ENCODE results near the gene GJB3. TPM values are rescaled to one million over a fixed set of nuclear protein-coding genes. Genes with fewer than 3 reads are reported as not detected.

Gene GJB3
- total and polyA plus RNA-seq, 10 of the 15 experiments (the other 5 are each of a cell fraction or from before 2014, with no cell fraction given), result not detected

DNA sequence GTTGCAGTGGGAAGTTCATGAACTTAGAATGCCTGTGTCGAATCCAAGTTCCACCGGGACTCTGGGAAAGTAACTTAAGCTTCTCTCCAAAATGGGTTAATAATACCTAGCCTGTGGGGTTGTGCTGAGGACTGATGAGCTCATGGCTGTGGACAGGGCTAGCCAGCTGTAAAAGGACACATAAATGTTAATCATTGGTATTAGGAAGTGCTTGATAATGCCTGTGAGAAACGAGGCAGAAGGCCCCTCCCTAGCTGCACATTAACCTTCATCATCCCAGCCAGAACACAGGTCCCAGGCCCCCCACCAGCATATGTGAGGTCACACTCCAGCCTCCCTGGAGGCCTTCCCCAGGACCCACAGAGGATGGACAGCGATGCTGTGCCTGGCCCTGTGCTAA, 22.3 kb upstream of the GJB3 start:
- H3K36me3 ChIP-seq (ENCODE audit: control insufficient read depth in 2 of 2, insufficient read depth in 2 of 2, low read length in 1 of 2), result no peaks in the 10 kb centered on the region
- 40% methylated on average over 4 of the region's 4 CpGs for WGBS (ENCODE audit: insufficient coverage, insufficient replicate concordance, low lambda C conversion rate, missing lambda C conversion rate)
- ChIA-PET SMC1A (ENCODE audit: uncharacterized antibody, unreplicated experiment) (no interaction called here), CTCF (no interaction called here), RAD21 (ENCODE audit: unreplicated experiment) (no interaction called here), POLR2A (no interaction called here)
- H4K20me1 ChIP-seq (ENCODE audit: control insufficient read depth, insufficient read depth), result no peaks in the 10 kb centered on the region
- TF ChIP-seq NRF1 (conservative IDR thresholded peaks at IDR 0.05; ENCODE audit: low read depth, low read length), result no peak
- no peak for TF ChIP-seq POLR2AphosphoS5 (IDR thresholded peaks at IDR 0.05; ENCODE audit: low read length)
- no peak for TF ChIP-seq NFXL1 (IDR thresholded peaks at IDR 0.05; ENCODE audit: borderline replicate concordance)
- no peak for TF ChIP-seq TAF1 (IDR thresholded peaks at IDR 0.05; ENCODE audit: borderline replicate concordance, low read depth, low read length)
- no peak for TF ChIP-seq ZBED1 (IDR thresholded peaks at IDR 0.05; ENCODE audit: borderline replicate concordance)
- TF ChIP-seq, protein P1, sequence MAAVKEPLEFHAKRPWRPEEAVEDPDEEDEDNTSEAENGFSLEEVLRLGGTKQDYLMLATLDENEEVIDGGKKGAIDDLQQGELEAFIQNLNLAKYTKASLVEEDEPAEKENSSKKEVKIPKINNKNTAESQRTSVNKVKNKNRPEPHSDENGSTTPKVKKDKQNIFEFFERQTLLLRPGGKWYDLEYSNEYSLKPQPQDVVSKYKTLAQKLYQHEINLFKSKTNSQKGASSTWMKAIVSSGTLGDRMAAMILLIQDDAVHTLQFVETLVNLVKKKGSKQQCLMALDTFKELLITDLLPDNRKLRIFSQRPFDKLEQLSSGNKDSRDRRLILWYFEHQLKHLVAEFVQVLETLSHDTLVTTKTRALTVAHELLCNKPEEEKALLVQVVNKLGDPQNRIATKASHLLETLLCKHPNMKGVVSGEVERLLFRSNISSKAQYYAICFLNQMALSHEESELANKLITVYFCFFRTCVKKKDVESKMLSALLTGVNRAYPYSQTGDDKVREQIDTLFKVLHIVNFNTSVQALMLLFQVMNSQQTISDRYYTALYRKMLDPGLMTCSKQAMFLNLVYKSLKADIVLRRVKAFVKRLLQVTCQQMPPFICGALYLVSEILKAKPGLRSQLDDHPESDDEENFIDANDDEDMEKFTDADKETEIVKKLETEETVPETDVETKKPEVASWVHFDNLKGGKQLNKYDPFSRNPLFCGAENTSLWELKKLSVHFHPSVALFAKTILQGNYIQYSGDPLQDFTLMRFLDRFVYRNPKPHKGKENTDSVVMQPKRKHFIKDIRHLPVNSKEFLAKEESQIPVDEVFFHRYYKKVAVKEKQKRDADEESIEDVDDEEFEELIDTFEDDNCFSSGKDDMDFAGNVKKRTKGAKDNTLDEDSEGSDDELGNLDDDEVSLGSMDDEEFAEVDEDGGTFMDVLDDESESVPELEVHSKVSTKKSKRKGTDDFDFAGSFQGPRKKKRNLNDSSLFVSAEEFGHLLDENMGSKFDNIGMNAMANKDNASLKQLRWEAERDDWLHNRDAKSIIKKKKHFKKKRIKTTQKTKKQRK (IDR thresholded peaks at IDR 0.05; ENCODE audit: low read depth, low read length), result no peak
- TF ChIP-seq STAT1 (conservative IDR thresholded peaks at IDR 0.05), result no peak
- TF ChIP-seq, protein P2, sequence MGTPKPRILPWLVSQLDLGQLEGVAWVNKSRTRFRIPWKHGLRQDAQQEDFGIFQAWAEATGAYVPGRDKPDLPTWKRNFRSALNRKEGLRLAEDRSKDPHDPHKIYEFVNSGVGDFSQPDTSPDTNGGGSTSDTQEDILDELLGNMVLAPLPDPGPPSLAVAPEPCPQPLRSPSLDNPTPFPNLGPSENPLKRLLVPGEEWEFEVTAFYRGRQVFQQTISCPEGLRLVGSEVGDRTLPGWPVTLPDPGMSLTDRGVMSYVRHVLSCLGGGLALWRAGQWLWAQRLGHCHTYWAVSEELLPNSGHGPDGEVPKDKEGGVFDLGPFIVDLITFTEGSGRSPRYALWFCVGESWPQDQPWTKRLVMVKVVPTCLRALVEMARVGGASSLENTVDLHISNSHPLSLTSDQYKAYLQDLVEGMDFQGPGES (IDR thresholded peaks at IDR 0.05), result no peak
- TF ChIP-seq CBX5 (IDR thresholded peaks at IDR 0.05; ENCODE audit: low read depth), result no peak
- TF ChIP-seq RUNX3 (IDR thresholded peaks at IDR 0.05; ENCODE audit: low read length), result no peak
- TF ChIP-seq ZSCAN29 (IDR thresholded peaks at IDR 0.05), result no peak
- TF ChIP-seq SMAD1 (IDR thresholded peaks at IDR 0.05; ENCODE audit: low read depth, partially characterized antibody), result no peak
- H2AFZ ChIP-seq (ENCODE audit: control insufficient read depth, low read depth, low read length), result no peak overlapping the region
- ATAC-seq (no peak), DNase-seq (ENCODE audit: low read depth, low spot score) (no peak), FAIRE-seq (no peak)
- no peaks in the 10 kb centered on the region for H3K9me3 ChIP-seq (replicated peaks; ENCODE audit: control insufficient read depth, insufficient read depth, low read length)
- no peaks in the 10 kb centered on the region for H3K4me1 ChIP-seq (ENCODE audit: control insufficient read depth, insufficient read depth, low read length)
- no peak overlapping the region for H3K9ac ChIP-seq (ENCODE audit: control insufficient read depth, insufficient read depth, low read length)
- no peak overlapping the region for H3K4me2 ChIP-seq (ENCODE audit: control insufficient read depth, insufficient read depth)
- H3K4me3 ChIP-seq, result no peak overlapping the region
- BruUV-seq (replicated peaks), result no TSS peak
- intact Hi-C loops (cut with micrococcal nuclease; ENCODE audit: unreplicated experiment) (no loop called here), in situ Hi-C loops (cut with MboI) (no loop called here)
- no peak overlapping the region for H3K27ac ChIP-seq (ENCODE audit: control insufficient read depth, insufficient read depth)
- no peaks in the 10 kb centered on the region; a peak in 2 of 4 replicates for H3K27me3 ChIP-seq (replicated peaks in 1 of 2; ENCODE audit: control insufficient read depth in 2 of 2, insufficient read depth in 2 of 2, low read length in 1 of 2)
- no peaks in the 10 kb centered on the region for H3K79me2 ChIP-seq (ENCODE audit: control insufficient read depth, insufficient read depth, low read length)
